ENCODE measurements around the gene DHRS11.

DNA sequence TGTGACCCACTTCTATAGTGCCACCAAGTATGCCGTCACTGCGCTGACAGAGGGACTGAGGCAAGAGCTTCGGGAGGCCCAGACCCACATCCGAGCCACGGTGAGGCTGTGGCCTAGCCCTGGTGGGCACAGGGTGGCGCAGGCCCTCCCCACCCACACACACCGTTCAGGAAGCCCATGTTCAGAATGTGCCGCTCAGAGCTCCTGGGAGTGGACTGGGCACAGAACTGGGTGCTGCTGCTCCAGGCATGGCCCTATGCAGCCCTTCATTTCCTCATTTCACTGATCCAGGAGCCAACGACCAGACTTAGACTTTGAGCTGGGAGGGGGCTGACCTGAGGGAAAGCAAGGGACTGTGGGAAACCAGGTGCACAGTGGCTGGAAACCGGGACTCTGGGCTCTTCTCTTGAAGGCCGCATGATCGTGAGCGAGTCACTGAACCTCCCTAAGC is 7.3 kb downstream of the DHRS11 start:
- no peak for TF ChIP-seq POLR2A (IDR thresholded peaks at IDR 0.05)
- TF ChIP-seq, protein P1, sequence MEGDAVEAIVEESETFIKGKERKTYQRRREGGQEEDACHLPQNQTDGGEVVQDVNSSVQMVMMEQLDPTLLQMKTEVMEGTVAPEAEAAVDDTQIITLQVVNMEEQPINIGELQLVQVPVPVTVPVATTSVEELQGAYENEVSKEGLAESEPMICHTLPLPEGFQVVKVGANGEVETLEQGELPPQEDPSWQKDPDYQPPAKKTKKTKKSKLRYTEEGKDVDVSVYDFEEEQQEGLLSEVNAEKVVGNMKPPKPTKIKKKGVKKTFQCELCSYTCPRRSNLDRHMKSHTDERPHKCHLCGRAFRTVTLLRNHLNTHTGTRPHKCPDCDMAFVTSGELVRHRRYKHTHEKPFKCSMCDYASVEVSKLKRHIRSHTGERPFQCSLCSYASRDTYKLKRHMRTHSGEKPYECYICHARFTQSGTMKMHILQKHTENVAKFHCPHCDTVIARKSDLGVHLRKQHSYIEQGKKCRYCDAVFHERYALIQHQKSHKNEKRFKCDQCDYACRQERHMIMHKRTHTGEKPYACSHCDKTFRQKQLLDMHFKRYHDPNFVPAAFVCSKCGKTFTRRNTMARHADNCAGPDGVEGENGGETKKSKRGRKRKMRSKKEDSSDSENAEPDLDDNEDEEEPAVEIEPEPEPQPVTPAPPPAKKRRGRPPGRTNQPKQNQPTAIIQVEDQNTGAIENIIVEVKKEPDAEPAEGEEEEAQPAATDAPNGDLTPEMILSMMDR (IDR thresholded peaks at IDR 0.05) = no peak

Data from heart left ventricle (tissue), 13 donors.